NCI-H2171 (cell line): ENCODE data around the gene EFCAB13.

ENCODE experiments used
- DNase-seq: peaks from one replicate; lab custom pipeline; 2025; lab: John Stamatoyannopoulos, UW

Gene EFCAB13

DNA sequence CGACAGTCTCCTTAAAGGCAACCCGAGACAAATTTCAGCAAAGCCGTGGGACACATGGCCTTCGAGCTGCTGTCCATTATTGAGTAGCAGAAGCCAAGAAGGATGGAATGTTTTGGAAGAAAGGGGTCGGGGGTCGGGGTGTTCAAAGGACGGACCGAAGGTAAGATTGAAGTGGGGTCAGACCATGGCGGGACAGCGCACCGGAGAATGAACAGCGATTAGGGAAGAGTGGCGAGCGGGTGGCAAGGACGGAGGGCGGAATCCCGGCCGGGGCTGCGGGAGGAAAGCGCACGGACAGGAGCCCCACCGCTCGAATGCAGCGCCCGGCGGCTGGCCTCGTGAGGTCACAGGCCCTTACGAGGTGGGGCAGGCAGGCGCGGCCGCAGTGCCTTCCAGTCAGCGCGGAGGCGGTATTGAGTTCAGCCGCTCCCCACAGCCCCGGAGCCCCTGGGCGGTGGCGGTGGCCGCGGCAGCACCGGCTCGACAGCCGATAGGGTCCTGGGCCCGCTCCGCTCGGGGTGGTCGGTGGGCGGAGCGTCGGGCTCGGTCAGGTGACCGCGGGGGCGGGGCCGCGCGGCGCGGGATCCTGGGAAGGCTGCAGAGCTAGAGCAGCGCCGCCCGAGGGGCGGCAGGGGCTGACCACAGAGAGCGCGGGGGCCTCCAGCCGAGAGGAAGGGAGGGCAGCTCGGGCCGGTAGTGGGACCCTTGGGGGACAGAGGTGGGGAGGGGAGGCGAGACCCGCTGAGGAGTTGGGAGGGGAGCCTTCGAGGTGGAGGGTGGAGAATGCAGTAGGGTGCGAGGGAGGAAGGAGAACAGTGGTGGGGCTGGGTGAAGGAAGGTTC lies at the start of gene EFCAB13:
EFCAB13 (plus strand) TSS at position 574 of the 842 bp plus-strand sequence. CDS start 4,399 bp downstream, outside the sequence.
- peak; percentile 77 for DNase-seq

- DNase-seq: no peak
These were observed 49.3 kb upstream of the EFCAB13 start for GRCh38 chr17:47274319-47275069.

DNA sequence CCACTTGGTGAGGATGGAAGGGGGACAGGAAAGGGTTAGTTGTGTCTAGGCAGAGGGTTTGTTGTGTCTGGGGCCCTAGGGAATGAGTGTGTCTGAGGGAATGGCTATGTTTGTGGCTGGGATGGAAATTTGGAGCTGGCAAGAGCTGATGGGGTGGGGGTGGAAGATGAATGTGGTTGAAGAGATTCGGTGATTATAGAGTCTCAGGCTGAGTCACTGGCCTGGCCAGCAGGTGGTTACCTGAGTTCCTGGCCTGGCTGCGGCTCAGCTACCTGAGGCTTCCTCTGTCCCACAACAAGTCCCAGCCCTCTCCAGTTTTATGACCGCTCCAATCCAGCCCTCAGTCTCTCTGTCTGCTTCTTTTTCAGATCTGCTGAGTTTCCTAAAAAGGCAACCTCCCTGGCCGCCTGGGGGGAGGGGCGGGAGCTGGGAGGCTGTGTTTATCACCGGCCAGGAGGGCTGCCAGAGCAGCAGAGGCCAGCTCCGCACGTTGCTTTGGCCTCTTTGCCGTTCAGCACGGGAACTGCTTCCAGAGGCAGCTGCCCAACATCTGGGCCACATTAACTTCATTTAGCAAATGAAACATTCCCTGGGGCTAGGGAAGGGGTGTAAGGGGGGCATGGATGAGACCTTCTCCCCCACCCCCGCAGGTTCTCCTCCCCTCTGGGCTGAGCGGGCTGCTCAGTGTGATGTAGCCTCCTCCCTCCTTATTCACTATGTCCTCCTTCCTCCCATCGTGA lies 48.3 kb upstream of the EFCAB13 start:
- no peak for DNase-seq

DNA sequence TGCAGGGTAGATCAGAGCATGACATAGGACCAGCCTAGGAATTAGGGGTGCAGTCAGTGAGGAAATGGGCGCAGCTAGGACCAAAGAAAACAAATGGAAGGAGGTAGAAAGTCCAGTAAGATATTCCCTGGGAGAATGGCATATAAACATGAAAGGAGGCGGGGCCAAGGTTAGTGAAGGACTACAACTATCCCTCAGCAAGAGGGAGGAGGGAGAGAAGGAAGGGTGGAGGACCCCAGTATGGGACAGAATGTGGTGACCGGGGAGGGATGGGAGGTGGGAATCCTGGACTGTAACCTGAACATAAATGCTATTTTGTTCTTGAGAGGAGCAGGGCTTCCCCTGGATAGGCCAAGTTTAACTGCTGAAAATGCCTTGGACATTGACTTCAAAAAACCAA lies 47.3 kb upstream of the EFCAB13 start:
- no peak for DNase-seq

DNA sequence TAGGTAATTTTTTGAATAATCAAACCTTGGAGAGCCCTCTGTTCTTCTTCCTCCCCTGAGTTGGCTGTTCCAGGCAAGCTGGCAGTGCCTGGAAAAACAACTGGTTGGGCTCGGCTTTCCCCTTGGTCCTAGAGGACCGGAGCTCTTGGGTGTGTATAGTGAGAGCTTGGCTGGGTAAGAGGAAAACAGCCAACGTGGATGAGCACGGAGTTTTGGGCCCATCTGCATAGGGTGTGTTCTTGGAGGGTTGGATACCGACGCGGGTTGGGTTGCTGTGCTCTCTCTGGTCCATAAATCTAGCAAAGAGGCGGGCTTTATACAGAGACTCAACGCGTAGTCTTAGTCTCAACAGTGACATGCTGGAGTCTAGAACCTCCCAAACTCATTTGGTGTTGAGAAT lies 46.9 kb upstream of the EFCAB13 start:
- DNase-seq: no peak

DNA sequence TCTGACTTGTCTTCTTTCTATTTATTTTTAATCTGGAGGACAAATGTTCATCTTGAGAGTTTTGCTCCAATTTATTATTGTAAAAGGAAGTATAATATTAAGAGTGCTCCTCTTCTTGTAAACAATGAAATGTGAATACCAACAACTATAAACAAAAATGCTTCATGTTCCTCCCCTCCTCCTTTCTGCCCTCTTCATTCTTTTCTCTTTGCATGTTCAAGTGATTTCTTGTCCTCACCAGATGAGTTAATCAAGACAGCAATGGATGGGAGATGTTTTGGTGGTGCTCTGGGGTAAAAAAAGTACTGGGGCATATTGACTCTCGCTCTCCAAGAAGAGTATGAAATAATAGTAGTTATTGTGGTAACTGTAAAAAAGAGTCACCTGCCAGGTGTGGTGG lies 45.8 kb upstream of the EFCAB13 start:
- DNase-seq: no peak

DNA sequence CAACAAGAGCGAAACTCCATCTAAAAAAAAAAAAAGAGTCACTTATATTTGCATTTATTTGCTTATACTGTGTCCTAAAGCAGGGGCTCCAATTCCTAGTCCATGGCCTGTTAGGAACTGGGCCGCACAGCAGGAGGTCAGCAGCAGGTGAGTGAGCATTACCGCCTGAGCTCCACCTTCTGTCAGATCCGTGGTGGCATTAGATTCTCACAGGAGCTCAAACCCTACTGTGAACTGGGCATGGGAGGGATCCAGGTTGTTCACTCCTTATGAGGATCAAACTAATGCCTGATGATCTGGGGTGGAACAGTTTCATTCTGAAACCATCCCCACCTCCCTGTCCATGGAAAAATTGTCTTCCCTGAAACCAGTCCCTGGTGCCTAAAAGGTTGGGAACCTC lies 45.2 kb upstream of the EFCAB13 start:
- no peak for DNase-seq

DNA sequence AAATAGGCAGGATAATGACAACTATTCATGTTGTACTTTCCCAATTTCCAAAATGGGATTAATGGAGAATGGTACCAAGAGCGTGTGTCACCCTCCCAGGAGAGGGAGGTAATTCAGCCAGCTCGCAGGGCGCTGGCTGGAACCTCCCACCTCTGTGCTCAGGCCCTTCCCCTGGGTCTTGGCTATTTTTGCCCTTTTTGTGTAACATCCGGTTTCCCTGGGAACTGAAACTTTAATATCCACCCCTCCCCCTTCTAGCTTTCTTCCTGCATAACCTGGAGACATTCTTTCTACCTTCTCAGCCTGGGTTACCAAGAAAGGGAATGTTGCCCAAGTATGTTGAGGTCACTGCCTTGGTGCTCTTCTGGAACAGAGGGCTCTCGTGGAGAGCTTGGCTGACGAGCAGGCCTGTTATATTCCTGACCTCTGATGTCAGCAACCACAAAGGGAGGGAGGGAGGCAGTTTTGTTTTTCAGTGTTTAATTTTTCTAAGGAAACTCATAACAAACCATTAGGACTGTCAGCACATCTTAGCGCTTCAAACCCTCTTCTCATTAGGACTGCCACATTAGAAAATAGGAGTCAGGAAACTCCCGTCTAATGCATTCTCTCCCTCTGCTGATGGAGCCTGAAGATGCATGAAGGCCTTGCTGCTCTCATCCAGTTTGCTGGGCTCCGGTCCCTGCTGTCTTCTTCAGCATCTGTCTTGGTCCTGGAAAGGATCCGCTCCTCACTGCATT lies 44.5 kb upstream of the EFCAB13 start:
- DNase-seq: no peak

GRCh38 chr17:47280072-47280811 lies 43.5 kb upstream of the EFCAB13 start:
- no peak for DNase-seq

DNA sequence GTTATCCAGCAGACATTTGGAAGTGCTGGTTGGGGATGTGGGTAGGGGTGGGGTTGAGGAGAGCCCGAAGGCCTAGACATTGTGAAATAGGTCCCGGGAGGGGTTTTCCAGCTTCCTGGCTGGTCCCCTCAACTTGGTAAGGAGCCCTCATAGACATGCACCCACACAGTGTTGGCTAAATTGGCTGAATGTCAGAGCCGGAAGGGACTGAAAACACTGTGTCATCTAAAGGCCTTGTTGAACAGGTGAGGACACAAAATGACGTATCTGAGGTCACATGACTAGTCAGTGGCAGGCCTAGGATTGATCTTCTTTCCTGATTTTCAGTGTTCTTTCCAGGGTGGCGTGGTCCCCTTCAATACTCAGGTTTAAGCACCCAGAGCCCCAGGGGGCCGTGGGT lies 42.5 kb upstream of the EFCAB13 start:
- no peak for DNase-seq

GRCh38 chr17:47285003-47285402 lies 38.8 kb upstream of the EFCAB13 start:
- no peak for DNase-seq

DNA sequence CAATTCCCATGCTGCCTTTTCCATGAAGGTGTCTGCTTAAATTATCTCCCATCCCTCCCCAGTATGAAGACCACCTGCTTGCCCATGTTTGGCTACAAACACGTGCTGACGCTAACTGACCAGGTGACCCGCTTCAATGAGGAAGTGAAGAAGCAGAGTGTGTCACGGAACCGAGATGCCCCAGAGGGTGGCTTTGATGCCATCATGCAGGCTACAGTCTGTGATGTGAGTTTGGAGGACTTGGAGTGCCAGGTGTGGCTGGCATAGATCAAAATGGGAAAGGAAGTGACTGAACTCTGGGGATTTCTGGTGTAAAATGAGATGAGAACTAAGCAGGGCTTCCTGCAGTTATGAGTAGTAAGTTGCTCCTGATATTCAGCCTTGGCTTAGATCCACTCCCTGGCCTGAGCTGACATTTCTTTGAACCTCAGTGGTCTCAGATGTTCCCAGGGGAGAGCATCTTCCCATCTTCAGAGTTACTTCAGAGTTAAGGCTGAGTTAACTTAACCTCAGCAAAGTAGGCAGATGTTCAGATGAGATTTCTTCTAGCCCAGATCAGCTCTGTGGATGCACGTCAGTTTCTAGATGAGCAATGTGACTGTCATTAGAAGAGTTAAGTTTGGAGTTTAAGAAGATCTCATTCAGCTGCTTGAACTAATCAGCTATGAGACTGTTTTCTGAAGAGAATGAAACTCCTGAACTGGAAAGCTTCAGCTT lies 37.4 kb upstream of the EFCAB13 start:
- no peak for DNase-seq

- no peak for DNase-seq
These were observed 36.7 kb upstream of the EFCAB13 start for GRCh38 chr17:47287068-47287467.

- no peak for DNase-seq
These were observed 36.1 kb upstream of the EFCAB13 start for GRCh38 chr17:47287639-47288038.

GRCh38 chr17:47288531-47289116 lies 35.1 kb upstream of the EFCAB13 start:
- DNase-seq: no peak

DNA sequence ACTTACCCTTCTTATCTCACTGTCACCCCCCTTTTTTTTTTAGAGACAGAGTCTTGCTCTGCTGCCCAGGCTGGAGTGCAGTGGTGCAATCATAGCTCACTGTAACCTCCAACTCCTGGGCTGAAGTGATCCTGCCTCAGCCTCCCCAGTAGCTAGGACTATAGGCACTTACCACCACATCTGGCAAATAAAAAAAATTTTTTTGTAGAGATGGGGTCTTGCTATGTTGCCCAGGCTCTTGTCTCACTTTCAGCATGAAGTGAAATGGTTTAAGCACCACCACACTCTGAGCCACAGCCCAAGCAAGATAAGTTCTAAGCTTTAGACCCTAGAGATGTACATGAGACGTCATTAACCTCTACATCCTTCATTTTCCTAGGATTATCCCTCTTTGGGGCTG lies 34.5 kb upstream of the EFCAB13 start:
- no peak for DNase-seq

- DNase-seq: no peak
These were observed 32.9 kb upstream of the EFCAB13 start for GRCh38 chr17:47290870-47291241.

DNA sequence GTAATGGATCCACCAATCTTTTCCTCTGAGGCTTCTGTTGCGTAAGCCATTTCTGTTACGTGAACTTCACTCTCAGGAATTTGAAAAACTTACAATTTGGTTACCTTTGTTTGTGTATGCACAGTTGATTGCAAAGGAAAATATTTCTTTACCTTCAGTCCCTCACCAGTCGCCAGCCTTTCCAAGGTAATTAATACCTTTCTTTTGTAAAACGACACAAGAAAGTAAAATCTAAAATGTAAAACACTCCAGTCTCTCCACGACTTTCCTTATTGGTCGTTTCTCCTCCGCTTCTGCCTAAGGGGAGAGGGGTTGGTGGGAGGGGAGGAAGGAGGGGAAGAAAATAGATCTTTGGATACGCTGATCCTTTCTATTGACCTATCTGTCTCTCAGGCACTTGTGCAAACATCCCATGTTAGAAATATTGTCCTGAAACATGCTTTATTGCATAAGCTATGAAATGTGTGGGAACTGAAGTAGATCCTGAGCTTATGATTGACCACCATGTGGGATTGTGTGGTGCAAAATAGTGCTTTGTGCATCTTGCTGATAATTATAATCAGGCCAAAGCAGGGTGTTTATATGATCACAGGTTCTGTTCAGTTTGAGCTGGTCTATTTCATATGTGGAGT lies 32.4 kb upstream of the EFCAB13 start:
- DNase-seq: no peak

DNA sequence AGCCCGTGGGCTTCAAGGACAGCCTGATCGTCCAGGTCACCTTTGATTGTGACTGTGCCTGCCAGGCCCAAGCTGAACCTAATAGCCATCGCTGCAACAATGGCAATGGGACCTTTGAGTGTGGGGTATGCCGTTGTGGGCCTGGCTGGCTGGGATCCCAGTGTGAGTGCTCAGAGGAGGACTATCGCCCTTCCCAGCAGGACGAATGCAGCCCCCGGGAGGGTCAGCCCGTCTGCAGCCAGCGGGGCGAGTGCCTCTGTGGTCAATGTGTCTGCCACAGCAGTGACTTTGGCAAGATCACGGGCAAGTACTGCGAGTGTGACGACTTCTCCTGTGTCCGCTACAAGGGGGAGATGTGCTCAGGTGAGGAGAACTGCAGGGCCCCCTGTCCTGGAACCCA lies 31.5 kb upstream of the EFCAB13 start:
- DNase-seq: no peak
